Measurements from ENCODE around the gene THAP11.

DNA sequence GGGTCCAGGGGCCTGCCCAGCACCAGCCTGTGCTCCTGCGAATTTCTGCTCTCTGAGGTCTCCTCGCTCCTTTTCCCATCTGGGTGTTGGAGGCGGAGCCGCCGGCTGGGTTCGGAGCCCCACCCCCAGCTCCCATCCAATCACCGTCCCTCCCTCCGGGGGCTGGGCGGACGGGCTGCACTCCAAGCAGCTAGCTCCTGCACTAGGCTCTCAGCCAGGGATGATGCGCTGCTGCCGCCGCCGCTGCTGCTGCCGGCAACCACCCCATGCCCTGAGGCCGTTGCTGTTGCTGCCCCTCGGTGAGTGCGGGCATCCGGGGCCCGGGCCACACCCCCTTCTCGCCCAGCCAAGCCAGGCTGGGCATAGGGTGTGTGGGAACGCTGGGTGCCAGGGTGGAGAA lies 42.6 kb downstream of the THAP11 start, which contains the start of gene NRN1L:
- no peak for TF ChIP-seq EZH2 (optimal IDR thresholded peaks at IDR 0.05; ENCODE audit: low read depth, low read length)
- TF ChIP-seq EZH2phosphoT487 (IDR thresholded peaks at IDR 0.05; ENCODE audit: low read length) = no peak
- TF ChIP-seq, protein P1, sequence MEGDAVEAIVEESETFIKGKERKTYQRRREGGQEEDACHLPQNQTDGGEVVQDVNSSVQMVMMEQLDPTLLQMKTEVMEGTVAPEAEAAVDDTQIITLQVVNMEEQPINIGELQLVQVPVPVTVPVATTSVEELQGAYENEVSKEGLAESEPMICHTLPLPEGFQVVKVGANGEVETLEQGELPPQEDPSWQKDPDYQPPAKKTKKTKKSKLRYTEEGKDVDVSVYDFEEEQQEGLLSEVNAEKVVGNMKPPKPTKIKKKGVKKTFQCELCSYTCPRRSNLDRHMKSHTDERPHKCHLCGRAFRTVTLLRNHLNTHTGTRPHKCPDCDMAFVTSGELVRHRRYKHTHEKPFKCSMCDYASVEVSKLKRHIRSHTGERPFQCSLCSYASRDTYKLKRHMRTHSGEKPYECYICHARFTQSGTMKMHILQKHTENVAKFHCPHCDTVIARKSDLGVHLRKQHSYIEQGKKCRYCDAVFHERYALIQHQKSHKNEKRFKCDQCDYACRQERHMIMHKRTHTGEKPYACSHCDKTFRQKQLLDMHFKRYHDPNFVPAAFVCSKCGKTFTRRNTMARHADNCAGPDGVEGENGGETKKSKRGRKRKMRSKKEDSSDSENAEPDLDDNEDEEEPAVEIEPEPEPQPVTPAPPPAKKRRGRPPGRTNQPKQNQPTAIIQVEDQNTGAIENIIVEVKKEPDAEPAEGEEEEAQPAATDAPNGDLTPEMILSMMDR (IDR thresholded peaks at IDR 0.05; ENCODE audit: low read length) = no peak

Measured in MM.1S (cell line).